ENCODE results near the gene XXYLT1.
"Not testable (repeated sequence)": the region's sequence is repeated elsewhere in the genome, so short reads cannot be mapped to it uniquely, and the experiment has no call there.

Gene XXYLT1

GRCh38 chr3:195040094-195040493, 230.9 kb downstream of the XXYLT1 start:
- TF ChIP-seq TAF1 (IDR thresholded peaks at IDR 0.05; ENCODE audit: borderline replicate concordance, low read depth, low read length) (no peak), POLR2AphosphoS5 (IDR thresholded peaks at IDR 0.05; ENCODE audit: low read depth, low read length) (no peak), POLR2A (IDR thresholded peaks at IDR 0.05; ENCODE audit: low read depth, low read length) (no peak)
- no peak for FAIRE-seq
- DNase-seq (ENCODE audit: insufficient read length): no peak

- no peak for TF ChIP-seq TAF1 (IDR thresholded peaks at IDR 0.05; ENCODE audit: borderline replicate concordance, low read depth, low read length)
- TF ChIP-seq POLR2A (IDR thresholded peaks at IDR 0.05; ENCODE audit: low read depth, low read length): no peak
- no peak for TF ChIP-seq POLR2AphosphoS5 (IDR thresholded peaks at IDR 0.05; ENCODE audit: low read depth, low read length)
- DNase-seq (ENCODE audit: insufficient read length) (no peak), FAIRE-seq (no peak)
Measured at GRCh38 chr3:195039180-195039843, 231.6 kb downstream of the XXYLT1 start.

- no peak for DNase-seq (ENCODE audit: insufficient read length)
- no peak for FAIRE-seq
- TF ChIP-seq POLR2AphosphoS5 (IDR thresholded peaks at IDR 0.05; ENCODE audit: low read depth, low read length) (no peak), TAF1 (IDR thresholded peaks at IDR 0.05; ENCODE audit: borderline replicate concordance, low read depth, low read length) (no peak), POLR2A (IDR thresholded peaks at IDR 0.05; ENCODE audit: low read depth, low read length) (no peak)
Measured at GRCh38 chr3:195038161-195038560, 232.8 kb downstream of the XXYLT1 start.

- FAIRE-seq; DNase-seq (ENCODE audit: insufficient read length): not testable (repeated sequence)
Measured at GRCh38 chr3:195037586-195037985, 233.4 kb downstream of the XXYLT1 start.

GRCh38 chr3:195036974-195037373, 234.0 kb downstream of the XXYLT1 start:
- FAIRE-seq: no peak
- TF ChIP-seq TAF1 (IDR thresholded peaks at IDR 0.05; ENCODE audit: borderline replicate concordance, low read depth, low read length) (no peak), POLR2A (IDR thresholded peaks at IDR 0.05; ENCODE audit: low read depth, low read length) (no peak), POLR2AphosphoS5 (IDR thresholded peaks at IDR 0.05; ENCODE audit: low read depth, low read length) (no peak)
- DNase-seq (ENCODE audit: insufficient read length): no peak

GRCh38 chr3:195036574-195036973, 234.4 kb downstream of the XXYLT1 start:
- no peak for DNase-seq (ENCODE audit: insufficient read length)
- TF ChIP-seq TAF1 (IDR thresholded peaks at IDR 0.05; ENCODE audit: borderline replicate concordance, low read depth, low read length) (no peak), POLR2A (IDR thresholded peaks at IDR 0.05; ENCODE audit: low read depth, low read length) (no peak), POLR2AphosphoS5 (IDR thresholded peaks at IDR 0.05; ENCODE audit: low read depth, low read length) (no peak)
- no peak for FAIRE-seq

- no peak for DNase-seq (ENCODE audit: insufficient read length)
- no peak for FAIRE-seq
Measured at GRCh38 chr3:195036203-195036505, 234.8 kb downstream of the XXYLT1 start.

DNA sequence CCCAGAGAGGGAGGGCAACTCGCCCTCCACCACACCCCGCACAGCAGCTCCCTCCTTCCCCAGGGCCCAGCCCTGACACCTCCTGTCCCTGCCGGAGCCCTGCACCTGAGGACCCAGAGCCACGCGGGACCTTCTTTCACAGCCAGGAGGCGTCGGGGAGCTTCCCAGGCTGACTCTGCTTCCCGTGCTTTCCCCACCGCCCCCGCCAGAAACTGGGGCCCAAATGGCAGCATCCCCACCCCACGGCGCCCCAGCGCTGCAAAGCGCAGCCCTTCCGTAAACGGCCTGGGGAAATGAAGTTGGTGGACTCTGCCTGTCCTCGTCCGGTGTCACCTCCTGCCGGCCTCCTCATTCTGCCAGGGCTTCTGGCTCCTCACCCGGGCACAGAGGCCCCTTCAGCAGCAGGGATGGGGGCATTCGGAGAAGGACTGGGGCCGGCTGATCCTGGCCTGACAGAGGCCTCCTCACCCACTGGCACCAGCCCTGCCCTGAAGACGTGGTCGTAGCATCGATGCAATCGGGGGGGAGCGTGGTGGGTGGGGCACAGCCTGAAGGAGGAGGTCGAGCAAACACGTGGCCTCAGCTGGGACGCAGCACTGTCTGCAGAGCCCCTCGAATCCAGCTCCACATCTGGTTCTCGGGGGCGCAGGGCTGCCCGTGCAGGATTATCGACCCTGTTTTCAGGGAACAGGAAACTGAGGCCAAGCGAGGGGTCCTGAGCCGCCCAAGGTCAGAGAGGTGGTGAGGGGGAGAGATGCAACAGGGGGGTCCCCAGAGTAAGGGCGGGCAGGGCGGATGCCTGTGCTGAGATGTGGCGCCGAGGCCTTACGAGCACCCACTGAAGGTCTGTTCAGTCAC, 235.4 kb downstream of the XXYLT1 start:
- TF ChIP-seq TAF1 (IDR thresholded peaks at IDR 0.05; ENCODE audit: borderline replicate concordance, low read depth, low read length) (no peak), POLR2AphosphoS5 (IDR thresholded peaks at IDR 0.05; ENCODE audit: low read depth, low read length) (no peak), POLR2A (IDR thresholded peaks at IDR 0.05; ENCODE audit: low read depth, low read length) (no peak)
- FAIRE-seq (no peak), DNase-seq (ENCODE audit: insufficient read length) (no peak)

More at GRCh38 chr3:195036203-195036505, 234.8 kb downstream of the XXYLT1 start:
- TF ChIP-seq POLR2AphosphoS5 (IDR thresholded peaks at IDR 0.05; ENCODE audit: low read depth, low read length): no peak
- TF ChIP-seq TAF1 (IDR thresholded peaks at IDR 0.05; ENCODE audit: borderline replicate concordance, low read depth, low read length): no peak
- no peak for TF ChIP-seq POLR2A (IDR thresholded peaks at IDR 0.05; ENCODE audit: low read depth, low read length)

DNA sequence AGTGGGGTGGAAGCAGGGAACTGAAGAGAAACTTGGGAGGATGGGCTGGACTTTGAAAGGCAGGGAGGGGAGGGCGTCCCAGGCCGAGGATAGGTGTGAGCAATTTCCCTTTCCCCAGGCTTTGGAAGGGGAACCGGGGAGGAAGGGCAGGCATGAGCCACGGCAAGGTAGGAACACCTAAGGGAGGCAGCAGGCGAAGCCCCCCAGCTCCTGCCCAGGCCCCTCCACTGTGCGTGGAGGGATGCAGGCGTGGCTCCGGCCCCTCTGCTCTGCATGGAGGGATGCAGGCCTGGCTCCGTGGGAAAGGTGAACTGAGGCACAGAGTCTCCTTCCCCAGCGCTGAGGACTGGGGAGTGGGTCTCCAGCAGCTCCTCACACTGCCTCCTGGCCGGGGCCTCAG, 236.4 kb downstream of the XXYLT1 start:
- no peak for TF ChIP-seq TAF1 (IDR thresholded peaks at IDR 0.05; ENCODE audit: borderline replicate concordance, low read depth, low read length)
- no peak for TF ChIP-seq POLR2A (IDR thresholded peaks at IDR 0.05; ENCODE audit: low read depth, low read length)
- no peak for TF ChIP-seq POLR2AphosphoS5 (IDR thresholded peaks at IDR 0.05; ENCODE audit: low read depth, low read length)
- DNase-seq (ENCODE audit: insufficient read length): no peak
- FAIRE-seq: no peak

GRCh38 chr3:195034101-195034500, 236.9 kb downstream of the XXYLT1 start:
- DNase-seq (ENCODE audit: insufficient read length): no peak
- TF ChIP-seq TAF1 (IDR thresholded peaks at IDR 0.05; ENCODE audit: borderline replicate concordance, low read depth, low read length): no peak
- no peak for TF ChIP-seq POLR2AphosphoS5 (IDR thresholded peaks at IDR 0.05; ENCODE audit: low read depth, low read length)
- no peak for TF ChIP-seq POLR2A (IDR thresholded peaks at IDR 0.05; ENCODE audit: low read depth, low read length)
- no peak for FAIRE-seq

DNA sequence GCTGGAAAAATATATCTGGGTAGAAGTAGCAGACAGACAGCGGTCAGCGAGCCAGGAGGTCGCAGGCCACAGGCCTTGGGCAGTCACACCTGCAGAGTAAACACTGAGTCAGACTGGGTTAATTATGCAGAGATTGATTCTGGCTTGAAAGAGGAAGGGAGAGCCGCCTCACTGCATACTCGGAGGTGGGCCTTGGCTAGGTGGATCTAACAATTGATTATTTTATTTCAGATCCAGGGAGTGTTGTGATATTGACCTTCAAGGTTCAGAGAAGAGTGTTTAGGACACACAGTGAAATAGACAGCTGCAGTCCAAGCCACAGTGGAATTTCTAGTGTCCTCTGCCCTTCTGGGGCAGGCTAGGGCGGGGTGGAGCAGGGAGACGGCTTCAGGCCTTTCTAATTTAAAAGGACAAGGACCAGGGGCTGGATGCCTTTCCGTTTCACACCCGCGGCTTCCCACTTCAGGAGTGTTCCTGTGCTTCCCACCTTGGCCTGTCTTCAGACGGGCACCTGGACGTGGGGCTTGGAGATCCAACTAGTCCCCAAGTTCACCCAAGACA, 237.3 kb downstream of the XXYLT1 start:
- DNase-seq (ENCODE audit: insufficient read length) (no peak), FAIRE-seq (no peak)
- TF ChIP-seq TAF1 (IDR thresholded peaks at IDR 0.05; ENCODE audit: borderline replicate concordance, low read depth, low read length) (no peak), POLR2AphosphoS5 (IDR thresholded peaks at IDR 0.05; ENCODE audit: low read depth, low read length) (no peak), POLR2A (IDR thresholded peaks at IDR 0.05; ENCODE audit: low read depth, low read length) (no peak)

DNA sequence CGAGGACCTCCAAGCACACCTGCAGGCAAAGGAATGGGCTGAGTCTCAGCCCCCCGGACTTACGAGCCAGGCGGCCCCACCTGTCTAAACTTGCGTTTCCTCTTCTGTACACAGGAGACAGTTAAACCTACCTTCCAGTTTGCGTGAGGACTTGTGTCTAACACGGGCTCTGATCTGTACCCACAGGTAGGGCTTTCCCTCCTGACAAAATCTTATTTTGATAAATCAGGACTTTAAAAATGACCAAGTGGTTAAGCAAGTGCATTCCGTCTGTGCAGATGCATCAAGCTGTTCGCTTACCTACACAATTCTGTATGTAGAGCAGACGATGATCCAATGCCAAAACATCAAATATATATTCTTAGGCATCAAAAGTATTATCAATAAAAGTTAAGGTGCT, 238.0 kb downstream of the XXYLT1 start:
- FAIRE-seq: no peak

More for the DNA sequence above, 238.0 kb downstream of the XXYLT1 start:
- TF ChIP-seq POLR2A (IDR thresholded peaks at IDR 0.05; ENCODE audit: low read depth, low read length): no peak
- TF ChIP-seq POLR2AphosphoS5 (IDR thresholded peaks at IDR 0.05; ENCODE audit: low read depth, low read length): no peak
- no peak for TF ChIP-seq TAF1 (IDR thresholded peaks at IDR 0.05; ENCODE audit: borderline replicate concordance, low read depth, low read length)
- no peak for DNase-seq (ENCODE audit: insufficient read length)
